Measurements from ENCODE around the gene SAMD13. TPM values are rescaled to one million over a fixed set of nuclear protein-coding genes. Genes with fewer than 3 reads are reported as not detected.
"Not testable (repeated sequence)": the region's sequence is repeated elsewhere in the genome, so short reads cannot be mapped to it uniquely, and the experiment has no call there.

SAMD13 gene
- total and polyA plus RNA-seq, 8 donors: 0.84 to 8.6 (median 8.2) TPM

GRCh38 chr1:84280912-84281311 lies 20.6 kb upstream of the SAMD13 start:
- no peaks in the 10 kb centered on the region for H3K27me3 ChIP-seq

GRCh38 chr1:84282780-84283333 lies 18.7 kb upstream of the SAMD13 start:
- TF ChIP-seq CTCF (IDR thresholded peaks at IDR 0.05): no peak
- Histone ChIP-seq H3K9me3 (peaks cover 0 to 17% of the 10 kb centered on the region in 2 donors), H3K4me3 (no peak overlapping the region), H3K27me3 (no peaks in the 10 kb centered on the region), H3K36me3 (no peaks in the 10 kb centered on the region), H3K4me1 (no peaks in the 10 kb centered on the region), H3K27ac (no peak overlapping the region)
- intact Hi-C loops (cut with DNase I): no loop called here
- DNase-seq (no peak), ATAC-seq (no peak)

More at GRCh38 chr1:84280912-84281311, 20.6 kb upstream of the SAMD13 start:
- H3K9me3 ChIP-seq: no peaks in the 10 kb centered on the region
- no peak overlapping the region for H3K4me3 ChIP-seq
- H3K4me1 ChIP-seq: no peaks in the 10 kb centered on the region
- no peak for TF ChIP-seq CTCF (IDR thresholded peaks at IDR 0.05)
- ATAC-seq (no peak), DNase-seq (no peak)
- H3K27ac ChIP-seq: no peak overlapping the region
- intact Hi-C loops (cut with DNase I): no loop called here
- H3K36me3 ChIP-seq: no peaks in the 10 kb centered on the region

- no peaks in the 10 kb centered on the region for H3K27me3 ChIP-seq
- H3K27ac ChIP-seq: no peak overlapping the region
- no peaks in the 10 kb centered on the region for H3K4me1 ChIP-seq
- no peak overlapping the region for H3K4me3 ChIP-seq
- intact Hi-C loops (cut with DNase I): no loop called here
- TF ChIP-seq CTCF (IDR thresholded peaks at IDR 0.05): no peak
- ATAC-seq (no peak), DNase-seq (no peak)
- no peaks in the 10 kb centered on the region for H3K36me3 ChIP-seq
- H3K9me3 ChIP-seq: peaks cover 0 to 22% of the 10 kb centered on the region in 2 donors
Observed at GRCh38 chr1:84283381-84283780, 18.1 kb upstream of the SAMD13 start.

GRCh38 chr1:84286071-84286470 lies 15.4 kb upstream of the SAMD13 start:
- TF ChIP-seq CTCF (IDR thresholded peaks at IDR 0.05): no peak
- peak; percentile 67 for ATAC-seq

DNA sequence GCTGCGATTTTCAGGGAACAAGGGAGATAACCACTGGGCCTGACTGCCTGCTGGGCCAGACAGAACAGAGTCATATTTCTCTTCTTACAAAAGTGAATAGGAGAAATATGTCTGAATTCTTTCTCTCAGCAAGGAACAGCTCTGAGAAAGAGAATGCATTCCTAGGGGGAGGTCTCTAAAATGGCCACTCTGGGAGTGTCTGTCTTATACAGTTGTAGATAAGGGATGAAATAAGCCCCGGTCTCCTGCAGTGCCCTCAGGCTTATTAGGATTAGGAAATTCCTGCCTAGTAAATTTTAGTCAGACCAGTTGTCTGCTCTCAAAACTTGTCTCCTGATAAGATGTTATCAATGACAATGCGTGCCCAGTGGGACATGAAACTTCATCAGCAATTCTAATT lies 14.1 kb upstream of the SAMD13 start:
- H3K9me3 ChIP-seq: peaks cover 0 to 28% of the 10 kb centered on the region in 2 donors
- intact Hi-C loops (cut with DNase I); H3K36me3 ChIP-seq; DNase-seq; H3K27ac ChIP-seq; ATAC-seq; H3K4me3 ChIP-seq; H3K4me1 ChIP-seq; H3K27me3 ChIP-seq: not testable (repeated sequence)

More at GRCh38 chr1:84286071-84286470, 15.4 kb upstream of the SAMD13 start:
- intact Hi-C loops (cut with DNase I): no loop called here
- H3K36me3 ChIP-seq: no peaks in the 10 kb centered on the region
- H3K4me1 ChIP-seq: no peaks in the 10 kb centered on the region
- no peak for DNase-seq
- no peak overlapping the region for H3K4me3 ChIP-seq
- no peaks in the 10 kb centered on the region for H3K27me3 ChIP-seq
- no peak overlapping the region for H3K27ac ChIP-seq
- peaks cover 0 to 28% of the 10 kb centered on the region in 2 donors for H3K9me3 ChIP-seq
